IPS-18a (cell line): ENCODE results near the gene GRM1.

Experiments used
- H3K27ac ChIP-seq: one replicate; pipeline ENCODE4 v1.5.1; 2013; ENCODE audit warnings: low read length
- H3K27me3 ChIP-seq: one replicate; pipeline ENCODE4 v1.6.1; 2013; ENCODE audit warnings: mild to moderate bottlenecking, low read length; ENCODE audit not compliant: control insufficient read depth, insufficient read depth
- H3K36me3 ChIP-seq: one replicate; pipeline ENCODE4 v1.6.1; 2013; ENCODE audit warnings: low read depth, low read length; ENCODE audit not compliant: control insufficient read depth
- H3K4me1 ChIP-seq: one replicate; pipeline ENCODE4 v1.6.1; 2013; ENCODE audit warnings: low read depth, low read length; ENCODE audit not compliant: control insufficient read depth
- H3K4me3 ChIP-seq: one replicate; pipeline ENCODE4 v1.5.1; 2013; ENCODE audit warnings: low read length
- H3K9ac ChIP-seq: one replicate; pipeline ENCODE4 v1.6.1; 2013; ENCODE audit warnings: mild to moderate bottlenecking, low read length, moderate library complexity
- H3K9me3 ChIP-seq: one replicate; pipeline ENCODE4 v1.6.1; 2013; ENCODE audit warnings: low read depth, low read length; ENCODE audit not compliant: control insufficient read depth

GRM1 gene

DNA sequence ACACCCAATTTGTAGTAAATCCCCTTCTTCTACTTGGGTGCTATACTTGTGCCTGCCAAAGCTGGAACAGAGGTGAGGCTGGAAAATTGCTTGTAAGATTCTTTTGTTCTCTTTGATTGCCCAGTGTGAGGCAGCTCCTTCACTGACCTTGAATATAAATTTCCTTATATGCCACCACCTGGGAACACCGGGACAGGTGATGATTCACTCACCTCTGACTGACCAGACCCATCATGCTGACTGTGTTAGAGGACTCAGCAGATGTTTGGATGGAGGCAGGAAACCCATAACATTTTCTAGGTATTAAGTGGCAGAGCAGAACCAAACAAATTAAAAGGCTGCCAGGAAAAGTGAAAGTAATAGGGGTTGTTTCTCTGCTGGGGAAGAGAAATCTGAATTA, 120.9 kb downstream of the GRM1 start:
- Histone ChIP-seq H3K9ac (no peak overlapping the region), H3K4me1 (peaks cover 13% of the 10 kb centered on the region), H3K27ac (no peak overlapping the region), H3K4me3 (no peak overlapping the region), H3K27me3 (no peaks in the 10 kb centered on the region), H3K9me3 (no peaks in the 10 kb centered on the region), H3K36me3 (no peaks in the 10 kb centered on the region)

DNA sequence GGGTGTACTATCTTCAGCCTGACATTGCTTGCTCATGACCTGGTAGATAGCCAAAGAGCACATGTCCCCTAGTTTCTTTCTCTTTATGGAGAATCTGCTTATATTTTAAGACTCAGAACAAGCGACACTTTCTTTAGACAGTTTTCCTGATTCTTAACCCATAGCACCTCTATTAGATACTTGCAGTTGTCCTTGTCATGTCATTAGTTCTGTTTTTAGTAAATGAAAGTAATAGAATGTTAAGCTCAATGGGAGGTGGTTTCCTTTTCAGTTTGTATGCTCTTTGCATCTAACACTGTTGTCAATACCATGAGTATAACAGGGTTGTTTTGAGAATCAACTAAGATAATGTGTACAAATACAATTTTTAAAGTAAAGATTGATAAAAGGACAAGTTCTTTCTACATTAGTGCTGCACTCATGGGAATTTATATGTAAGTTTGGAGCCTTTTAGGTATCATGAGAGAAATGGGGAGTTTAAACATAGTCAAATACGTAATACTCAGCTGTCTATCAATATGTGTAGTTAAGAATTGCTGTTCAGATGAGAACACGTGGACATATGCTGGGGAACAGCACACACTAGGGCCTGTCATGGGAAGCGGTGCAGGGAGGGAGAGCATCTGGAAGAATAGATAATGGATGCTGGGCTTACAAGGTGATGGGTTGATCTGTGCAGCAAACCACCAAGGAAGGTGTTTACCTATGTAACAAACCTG, 124.3 kb downstream of the GRM1 start:
- Histone ChIP-seq H3K27me3 (no peaks in the 10 kb centered on the region), H3K4me1 (peaks cover 13% of the 10 kb centered on the region), H3K27ac (no peak overlapping the region), H3K36me3 (no peaks in the 10 kb centered on the region), H3K4me3 (no peak overlapping the region), H3K9me3 (no peaks in the 10 kb centered on the region), H3K9ac (no peak overlapping the region)

DNA sequence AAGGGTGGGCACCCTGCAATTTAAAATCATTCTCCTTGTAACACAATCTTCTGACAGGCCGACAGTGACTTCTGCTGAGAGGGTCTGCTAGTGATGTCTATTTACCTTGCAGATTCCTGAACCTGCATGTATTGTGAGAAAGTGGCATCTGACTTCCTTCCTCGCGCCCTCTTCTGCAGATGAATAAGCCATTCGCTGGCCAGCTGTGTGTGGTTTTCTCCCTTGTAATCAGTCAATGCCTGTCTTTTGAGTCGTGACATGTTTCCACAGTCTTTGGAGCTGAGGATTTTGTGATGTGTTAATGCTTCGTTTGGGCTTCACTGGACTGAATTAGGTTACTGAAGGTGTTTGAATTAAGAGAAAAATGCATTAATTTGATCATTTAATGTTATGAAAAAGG, 125.3 kb downstream of the GRM1 start:
- peaks cover 13% of the 10 kb centered on the region for H3K4me1 ChIP-seq
- no peak overlapping the region for H3K27ac ChIP-seq
- H3K36me3 ChIP-seq = no peaks in the 10 kb centered on the region
- no peak overlapping the region for H3K9ac ChIP-seq
- no peaks in the 10 kb centered on the region for H3K9me3 ChIP-seq
- no peak overlapping the region for H3K4me3 ChIP-seq
- H3K27me3 ChIP-seq = no peaks in the 10 kb centered on the region

DNA sequence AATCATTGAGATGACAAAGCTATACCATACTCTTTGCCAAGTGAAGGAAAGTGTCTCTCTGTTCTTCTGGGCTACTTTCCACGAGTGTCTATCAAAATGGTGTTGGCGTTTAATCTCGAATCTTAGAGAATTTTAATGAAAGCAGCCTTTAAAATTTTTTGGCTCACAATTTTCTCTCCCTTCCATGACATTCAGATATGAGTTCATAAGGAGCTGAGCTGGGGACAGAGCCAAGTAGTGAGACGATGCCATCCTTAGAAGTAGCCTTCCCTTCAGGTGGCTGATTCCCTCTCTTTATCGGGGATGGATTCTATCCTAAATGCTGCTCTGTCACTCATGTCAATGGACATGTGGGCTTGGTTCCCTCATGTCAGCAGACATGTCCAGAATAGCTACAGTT, 132.8 kb downstream of the GRM1 start:
- Histone ChIP-seq H3K27ac (no peak overlapping the region), H3K27me3 (no peaks in the 10 kb centered on the region), H3K4me3 (no peak overlapping the region), H3K9ac (no peak overlapping the region), H3K36me3 (no peaks in the 10 kb centered on the region), H3K9me3 (no peaks in the 10 kb centered on the region), H3K4me1 (no peaks in the 10 kb centered on the region)

DNA sequence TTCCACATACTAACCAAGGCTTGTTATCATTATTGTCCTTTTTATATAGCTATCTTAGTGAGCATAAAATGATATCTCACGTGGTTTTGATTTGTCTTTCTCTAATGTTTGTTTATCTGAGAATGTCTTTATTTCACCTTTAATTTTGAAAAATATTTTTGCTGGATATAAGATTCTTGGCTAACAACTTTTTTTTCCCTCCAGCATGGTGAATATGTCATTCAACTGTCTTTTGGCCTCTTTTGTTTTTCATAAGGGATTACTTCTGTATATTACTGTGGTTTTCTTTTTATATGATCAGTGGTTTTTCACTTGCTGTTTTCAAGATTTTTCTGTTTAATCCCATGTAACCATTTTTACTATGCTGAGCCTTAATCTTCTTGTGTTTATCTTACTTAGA, 141.0 kb downstream of the GRM1 start:
- H3K4me1 ChIP-seq = no peaks in the 10 kb centered on the region
- H3K36me3 ChIP-seq = no peaks in the 10 kb centered on the region
- no peaks in the 10 kb centered on the region for H3K9me3 ChIP-seq
- no peak overlapping the region for H3K27ac ChIP-seq
- H3K9ac ChIP-seq = no peak overlapping the region
- no peak overlapping the region for H3K4me3 ChIP-seq
- H3K27me3 ChIP-seq = no peaks in the 10 kb centered on the region

DNA sequence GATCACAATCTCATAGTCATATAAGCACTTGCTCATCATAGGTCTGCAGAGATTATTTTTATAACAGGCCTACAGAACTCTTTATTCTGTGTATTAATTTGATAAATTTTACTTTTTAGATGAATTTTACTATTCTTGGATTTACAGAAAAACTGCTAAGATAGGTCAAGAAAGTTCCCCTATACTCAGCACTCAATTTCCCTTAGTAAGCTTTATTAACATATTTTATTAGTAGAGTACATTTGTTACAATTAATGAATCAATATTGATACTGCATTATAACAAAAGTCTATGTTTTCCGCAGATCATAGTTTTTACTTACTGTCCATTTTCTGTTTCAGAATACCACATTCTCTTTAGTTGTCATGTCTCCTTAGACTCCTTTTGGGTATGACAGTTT, 148.9 kb downstream of the GRM1 start:
- Histone ChIP-seq H3K27me3 (no peaks in the 10 kb centered on the region), H3K4me3 (no peak overlapping the region), H3K9ac (no peak overlapping the region), H3K27ac (no peak overlapping the region), H3K36me3 (no peaks in the 10 kb centered on the region), H3K4me1 (no peaks in the 10 kb centered on the region), H3K9me3 (no peaks in the 10 kb centered on the region)

DNA sequence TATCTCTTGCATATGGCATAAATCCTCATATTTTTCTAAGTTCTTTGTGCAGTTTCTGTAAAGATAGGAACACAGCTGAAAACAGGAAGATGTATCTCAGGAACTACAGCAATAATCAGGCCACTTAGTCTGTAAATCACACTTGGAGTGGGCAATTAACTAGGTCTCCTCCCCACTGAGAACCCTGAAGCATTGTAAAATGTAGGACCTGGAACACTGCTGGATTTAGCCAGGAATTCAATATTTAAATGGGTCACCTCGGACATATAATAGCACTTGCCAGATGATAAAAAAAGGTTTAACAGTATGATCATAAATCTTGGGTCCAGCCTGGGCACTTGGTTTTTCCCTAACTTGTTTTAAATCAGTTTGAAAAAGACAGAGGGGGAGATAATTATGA, 155.0 kb downstream of the GRM1 start:
- no peak overlapping the region for H3K27ac ChIP-seq
- H3K36me3 ChIP-seq = no peaks in the 10 kb centered on the region
- no peak overlapping the region for H3K9ac ChIP-seq

DNA sequence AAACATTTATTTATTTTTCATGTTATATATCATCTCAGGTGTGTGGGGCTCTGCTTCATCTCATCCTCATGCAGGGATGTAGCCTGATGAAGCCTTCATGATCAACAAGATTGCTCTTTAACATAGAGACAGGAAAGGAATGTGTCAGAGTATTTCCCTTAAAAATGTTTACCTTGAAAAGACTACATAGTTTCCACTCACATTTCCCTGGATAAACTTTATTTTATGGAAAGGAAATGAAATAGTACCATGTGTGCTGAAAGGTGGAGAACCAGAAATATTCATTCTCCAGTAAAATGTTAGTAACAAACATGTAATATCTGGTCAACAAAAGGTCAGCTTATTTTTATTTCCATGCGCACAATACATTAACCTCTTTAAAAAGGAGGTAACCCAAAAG, 155.8 kb downstream of the GRM1 start:
- H3K9me3 ChIP-seq = no peaks in the 10 kb centered on the region
- H3K27me3 ChIP-seq = no peaks in the 10 kb centered on the region
- no peaks in the 10 kb centered on the region for H3K4me1 ChIP-seq
- no peak overlapping the region for H3K9ac ChIP-seq
- H3K36me3 ChIP-seq = no peaks in the 10 kb centered on the region
- no peak overlapping the region for H3K4me3 ChIP-seq
- no peak overlapping the region for H3K27ac ChIP-seq

More for the DNA sequence above, 155.0 kb downstream of the GRM1 start:
- Histone ChIP-seq H3K4me1 (no peaks in the 10 kb centered on the region), H3K27me3 (no peaks in the 10 kb centered on the region), H3K4me3 (no peak overlapping the region), H3K9me3 (no peaks in the 10 kb centered on the region)

DNA sequence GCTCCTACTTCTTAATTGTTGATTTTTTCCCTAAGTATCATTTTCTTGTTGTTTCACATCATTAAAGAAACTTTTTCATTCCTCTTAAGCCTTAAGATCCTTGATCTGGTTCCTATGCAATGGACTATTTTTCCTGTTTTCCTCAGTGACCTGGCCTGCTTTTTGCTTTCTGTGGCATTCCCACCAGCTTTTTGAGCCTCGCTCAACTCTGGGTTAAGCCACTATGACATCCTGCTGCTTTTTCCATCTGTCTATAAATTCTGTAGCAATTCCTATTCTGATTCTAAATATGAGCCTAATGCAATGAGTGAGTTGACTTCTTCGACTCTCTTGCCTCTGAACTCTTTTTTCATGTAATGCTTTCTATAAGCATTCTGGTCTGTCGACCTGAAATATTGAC, 160.3 kb downstream of the GRM1 start:
- no peaks in the 10 kb centered on the region for H3K36me3 ChIP-seq
- no peaks in the 10 kb centered on the region for H3K27me3 ChIP-seq
- H3K9me3 ChIP-seq = no peaks in the 10 kb centered on the region
- H3K9ac ChIP-seq = no peak overlapping the region
- H3K27ac ChIP-seq = no peak overlapping the region
- no peaks in the 10 kb centered on the region for H3K4me1 ChIP-seq
- no peak overlapping the region for H3K4me3 ChIP-seq

DNA sequence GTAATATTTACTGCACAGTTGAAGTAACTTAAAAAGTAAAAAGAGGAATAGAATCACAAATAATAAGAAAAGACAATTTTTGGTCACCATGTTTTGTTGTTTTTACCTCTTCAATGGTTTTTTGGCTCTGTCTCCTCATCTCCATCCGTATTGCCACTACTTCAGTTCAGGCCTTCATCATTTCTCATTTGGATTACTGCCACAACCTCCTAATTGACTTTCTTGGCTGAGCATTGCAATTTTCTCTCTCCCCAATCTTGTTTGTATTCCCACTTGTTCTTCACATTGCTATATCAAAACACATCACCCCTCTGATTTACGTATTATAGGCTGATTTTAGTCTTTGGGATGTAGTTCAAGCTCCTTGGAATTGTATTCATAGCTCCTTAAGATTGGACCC, 161.7 kb downstream of the GRM1 start:
- no peak overlapping the region for H3K27ac ChIP-seq
- H3K27me3 ChIP-seq = no peaks in the 10 kb centered on the region
- no peaks in the 10 kb centered on the region for H3K36me3 ChIP-seq
- H3K4me1 ChIP-seq = no peaks in the 10 kb centered on the region
- H3K4me3 ChIP-seq = no peak overlapping the region
- no peak overlapping the region for H3K9ac ChIP-seq
- no peaks in the 10 kb centered on the region for H3K9me3 ChIP-seq

DNA sequence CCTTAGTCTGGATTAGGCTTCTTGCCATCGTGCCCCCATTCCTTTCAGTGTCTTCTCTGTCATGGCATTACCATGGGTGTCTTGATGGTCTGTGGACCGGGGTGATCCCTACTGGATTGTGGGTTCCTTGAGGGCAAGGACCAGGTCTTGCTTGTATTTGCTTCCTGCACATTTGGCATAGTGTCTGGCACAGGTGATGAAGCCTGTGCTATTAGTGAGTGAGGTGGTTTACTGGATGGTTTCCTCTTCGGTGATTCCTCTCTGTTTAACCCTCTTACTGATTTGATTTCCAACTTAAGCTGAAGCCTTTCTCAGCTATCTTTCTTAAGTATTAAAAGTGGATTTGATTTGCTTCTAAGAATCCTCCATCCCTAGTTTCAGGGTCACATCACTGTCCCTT, 162.3 kb downstream of the GRM1 start:
- Histone ChIP-seq H3K4me3 (no peak overlapping the region), H3K27me3 (no peaks in the 10 kb centered on the region), H3K27ac (no peak overlapping the region), H3K9me3 (no peaks in the 10 kb centered on the region), H3K9ac (no peak overlapping the region), H3K36me3 (no peaks in the 10 kb centered on the region), H3K4me1 (no peaks in the 10 kb centered on the region)

DNA sequence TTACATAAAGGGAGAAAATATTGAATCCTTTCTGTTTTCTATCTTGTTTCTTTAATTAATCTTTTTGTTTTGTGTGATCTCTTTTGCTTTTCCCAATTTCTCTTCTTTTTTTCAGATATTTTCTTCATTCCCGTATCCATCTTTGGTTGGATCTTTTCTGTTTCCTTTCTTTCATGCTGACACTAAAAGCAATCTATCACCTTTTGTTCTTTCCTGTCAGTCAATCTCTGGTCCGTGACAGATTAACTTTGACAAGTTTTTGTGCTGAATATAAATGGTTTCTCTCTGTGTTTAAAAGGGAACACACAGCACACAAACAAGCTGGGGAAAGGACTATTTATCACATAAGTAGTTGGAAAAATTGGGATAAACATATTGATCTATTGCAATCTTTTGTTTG, 162.8 kb downstream of the GRM1 start:
- H3K9ac ChIP-seq = no peak overlapping the region
- H3K4me1 ChIP-seq = no peaks in the 10 kb centered on the region
- H3K36me3 ChIP-seq = no peaks in the 10 kb centered on the region

More for the DNA sequence above, 162.8 kb downstream of the GRM1 start:
- no peaks in the 10 kb centered on the region for H3K9me3 ChIP-seq
- no peak overlapping the region for H3K27ac ChIP-seq
- no peaks in the 10 kb centered on the region for H3K27me3 ChIP-seq
- no peak overlapping the region for H3K4me3 ChIP-seq
